Calu3 (cell line): ENCODE data around the gene TMEM120B. TPM values are rescaled to one million over a fixed set of nuclear protein-coding genes. Genes with fewer than 3 reads are reported as not detected.

ENCODE experiments used
- BruUV-seq: library from RNA; stranded (reverse); fragments of 400-500 nt; replicated peaks from 2 replicates; lab custom pipeline; 2021; lab: Mats Ljungman, UMichigan
- CTCF ChIA-PET: fragments of 300-600 bp; sonication (Branson Sonifier 250); formaldehyde crosslinking; loops from one replicate; lab custom pipeline; 2022; ENCODE audit warnings: antibody characterized with exemption; lab: Charles Lee
- DNase-seq: peaks from one replicate; pipeline ENCODE4 v3.0.0; 2022
- H3K27ac Mint-ChIP-seq: one replicate; pipeline ENCODE4 v1.8.0; 2022; ENCODE audit warnings: mixed read lengths; ENCODE audit not compliant: unreplicated experiment
- H3K27me3 Mint-ChIP-seq: one replicate; pipeline ENCODE4 v1.8.0; 2022; ENCODE audit warnings: mixed read lengths; ENCODE audit not compliant: unreplicated experiment
- H3K36me3 Mint-ChIP-seq: one replicate; pipeline ENCODE4 v1.8.0; 2022; ENCODE audit warnings: mild to moderate bottlenecking, moderate library complexity, mixed read lengths; ENCODE audit not compliant: insufficient read depth, unreplicated experiment
- H3K4me1 Mint-ChIP-seq: one replicate; pipeline ENCODE4 v1.8.0; 2022; ENCODE audit warnings: mild to moderate bottlenecking, low read depth, mixed read lengths; ENCODE audit not compliant: unreplicated experiment
- H3K4me3 Mint-ChIP-seq: one replicate; pipeline ENCODE4 v1.8.0; 2022; ENCODE audit warnings: mild to moderate bottlenecking, low read depth, moderate library complexity, mixed read lengths; ENCODE audit not compliant: unreplicated experiment
- H3K9me3 Mint-ChIP-seq: one replicate; pipeline ENCODE4 v1.8.0; 2022; ENCODE audit warnings: low read depth, mixed read lengths; ENCODE audit not compliant: unreplicated experiment
- intact Hi-C: fragments of 100-400 bp; cut with micrococcal nuclease; formaldehyde crosslinking; loops from one replicate; pipeline ENCODE4 v1.10.0; 2022; ENCODE audit not compliant: unreplicated experiment
- total RNA-seq: library from RNA; stranded (reverse); gene quantifications from 2 replicates; pipeline ENCODE4 v1.2.3, GENCODE V29; 2022
- TF ChIP-seq, protein P1 (sequence below): fragments of 200-600 bp; IDR thresholded peaks from one replicate; pipeline ENCODE4 v1.8.0; 2022; ENCODE audit warnings: antibody characterized with exemption; ENCODE audit not compliant: unreplicated experiment

Gene TMEM120B
- total RNA-seq, 1 experiment from 2014 or later: 23.2 TPM

GRCh38 chr12:121786440-121786825 is 73.9 kb downstream of the TMEM120B start:
- TF ChIP-seq, protein P1, sequence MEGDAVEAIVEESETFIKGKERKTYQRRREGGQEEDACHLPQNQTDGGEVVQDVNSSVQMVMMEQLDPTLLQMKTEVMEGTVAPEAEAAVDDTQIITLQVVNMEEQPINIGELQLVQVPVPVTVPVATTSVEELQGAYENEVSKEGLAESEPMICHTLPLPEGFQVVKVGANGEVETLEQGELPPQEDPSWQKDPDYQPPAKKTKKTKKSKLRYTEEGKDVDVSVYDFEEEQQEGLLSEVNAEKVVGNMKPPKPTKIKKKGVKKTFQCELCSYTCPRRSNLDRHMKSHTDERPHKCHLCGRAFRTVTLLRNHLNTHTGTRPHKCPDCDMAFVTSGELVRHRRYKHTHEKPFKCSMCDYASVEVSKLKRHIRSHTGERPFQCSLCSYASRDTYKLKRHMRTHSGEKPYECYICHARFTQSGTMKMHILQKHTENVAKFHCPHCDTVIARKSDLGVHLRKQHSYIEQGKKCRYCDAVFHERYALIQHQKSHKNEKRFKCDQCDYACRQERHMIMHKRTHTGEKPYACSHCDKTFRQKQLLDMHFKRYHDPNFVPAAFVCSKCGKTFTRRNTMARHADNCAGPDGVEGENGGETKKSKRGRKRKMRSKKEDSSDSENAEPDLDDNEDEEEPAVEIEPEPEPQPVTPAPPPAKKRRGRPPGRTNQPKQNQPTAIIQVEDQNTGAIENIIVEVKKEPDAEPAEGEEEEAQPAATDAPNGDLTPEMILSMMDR: no peak
- intact Hi-C loops: no loop called here

DNA sequence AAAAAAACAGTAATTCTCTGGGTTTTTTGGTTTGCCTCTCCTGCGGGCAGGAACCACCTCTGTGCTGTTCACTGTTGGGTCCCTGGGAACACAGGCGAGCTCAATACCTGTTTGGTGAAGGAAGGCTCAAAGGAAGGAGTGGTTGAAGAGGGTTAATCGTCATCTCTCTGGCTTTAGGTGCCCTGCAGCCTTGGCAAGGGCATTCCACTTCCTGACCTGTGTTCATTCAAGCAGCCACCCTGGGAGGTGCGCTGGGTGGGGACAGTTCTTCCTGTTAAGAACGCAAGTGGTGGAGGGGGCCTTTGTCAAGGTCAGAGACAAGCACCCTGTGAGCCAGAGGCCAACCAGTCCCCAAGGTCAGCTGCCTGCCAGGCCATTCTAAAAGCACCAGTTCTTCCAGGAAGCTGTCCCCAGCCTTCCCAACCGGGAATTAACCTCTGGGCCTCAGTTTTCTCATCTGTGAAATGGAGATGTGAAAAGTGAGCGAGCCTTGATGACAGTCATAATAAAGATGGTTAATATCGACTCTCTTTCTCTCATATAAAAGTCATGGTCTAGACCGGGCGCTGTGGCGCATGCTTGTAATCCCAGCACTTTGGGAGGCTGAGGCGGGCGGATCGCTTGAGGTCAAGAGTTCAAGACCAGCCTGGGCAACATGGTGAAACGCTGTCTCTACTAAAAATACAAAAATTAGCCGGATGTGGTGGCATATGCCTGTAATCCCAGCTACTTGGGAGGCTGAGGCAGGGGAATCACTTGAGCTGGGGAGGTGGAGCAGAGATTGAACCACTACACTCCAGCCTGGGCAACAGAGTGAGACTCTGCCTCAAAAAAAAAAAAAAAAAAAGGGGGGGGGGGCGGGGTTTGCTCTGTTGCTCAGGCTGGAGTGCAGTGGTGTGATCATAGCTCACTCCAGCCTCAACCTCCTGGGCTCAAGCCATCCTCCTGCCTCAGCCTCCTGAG is 74.8 kb downstream of the TMEM120B start:
- TF ChIP-seq, protein P1: no peak
- DNase-seq: peak; percentile 50
- BruUV-seq: no TSS peak
- Mint-ChIP-seq H3K4me1 (peaks cover 74% of the 10 kb centered on the region), H3K36me3 (peaks cover 92% of the 10 kb centered on the region), H3K9me3 (no peaks in the 10 kb centered on the region), H3K4me3 (peak overlapping the region; percentile 51), H3K27ac (peak overlapping the region; percentile 96), H3K27me3 (no peaks in the 10 kb centered on the region)
- intact Hi-C loops: no loop called here
- CTCF ChIA-PET: interaction anchor here (0.6 to 1.6 kb wide), 6 partner anchors 8 to 1049 kb away, joined by 3 to 9 read pairs (median 5); no protein-coding TSS in a partner anchor

More at GRCh38 chr12:121786440-121786825, 73.9 kb downstream of the TMEM120B start:
- CTCF ChIA-PET: interaction anchor here (0.6 to 1.6 kb wide), 5 partner anchors 9 to 325 kb away, joined by 3 to 9 read pairs (median 5); no protein-coding TSS in a partner anchor
- Mint-ChIP-seq H3K27ac (peak overlapping the region; percentile 96), H3K9me3 (no peaks in the 10 kb centered on the region), H3K4me3 (peak overlapping the region; percentile 51), H3K4me1 (peaks cover 73% of the 10 kb centered on the region), H3K36me3 (peaks cover 86% of the 10 kb centered on the region), H3K27me3 (no peaks in the 10 kb centered on the region)
- no TSS peak for BruUV-seq
- DNase-seq: peak; percentile 96

- no peaks in the 10 kb centered on the region for H3K9me3 Mint-ChIP-seq
- peak overlapping the region; percentile 50 for H3K4me3 Mint-ChIP-seq
- DNase-seq: peak; percentile 63
- CTCF ChIA-PET: interaction anchor here (0.6 to 0.7 kb wide), 2 partner anchors 64 to 1048 kb away, joined by 3 to 5 read pairs; no protein-coding TSS in a partner anchor
- peaks cover 68% of the 10 kb centered on the region for H3K4me1 Mint-ChIP-seq
- peaks cover 92% of the 10 kb centered on the region for H3K36me3 Mint-ChIP-seq
- H3K27me3 Mint-ChIP-seq: no peaks in the 10 kb centered on the region
- TF ChIP-seq, protein P1: no peak
- H3K27ac Mint-ChIP-seq: peak overlapping the region; percentile 93
- intact Hi-C loops: no loop called here
- BruUV-seq: no TSS peak
These were observed 75.7 kb downstream of the TMEM120B start for GRCh38 chr12:121788176-121788818.

GRCh38 chr12:121789233-121789781 is 76.8 kb downstream of the TMEM120B start:
- no peaks in the 10 kb centered on the region for H3K9me3 Mint-ChIP-seq
- peaks cover 92% of the 10 kb centered on the region for H3K36me3 Mint-ChIP-seq
- H3K27ac Mint-ChIP-seq: peak overlapping the region; percentile 88
- no peak for DNase-seq
- H3K4me3 Mint-ChIP-seq: peak overlapping the region; percentile 86
- CTCF ChIA-PET: interaction anchor here (0.7 kb wide), 1 partner anchor 17 kb away, joined by 3 read pairs; no protein-coding TSS in a partner anchor
- no TSS peak for BruUV-seq
- no peaks in the 10 kb centered on the region for H3K27me3 Mint-ChIP-seq
- TF ChIP-seq, protein P1: no peak
- intact Hi-C loops: no loop called here
- H3K4me1 Mint-ChIP-seq: peaks cover 61% of the 10 kb centered on the region
